ENCODE measurements around the gene CD247.
"Not testable (repeated sequence)": the region's sequence is repeated elsewhere in the genome, so short reads cannot be mapped to it uniquely, and the experiment has no call there.

Gene CD247

DNA sequence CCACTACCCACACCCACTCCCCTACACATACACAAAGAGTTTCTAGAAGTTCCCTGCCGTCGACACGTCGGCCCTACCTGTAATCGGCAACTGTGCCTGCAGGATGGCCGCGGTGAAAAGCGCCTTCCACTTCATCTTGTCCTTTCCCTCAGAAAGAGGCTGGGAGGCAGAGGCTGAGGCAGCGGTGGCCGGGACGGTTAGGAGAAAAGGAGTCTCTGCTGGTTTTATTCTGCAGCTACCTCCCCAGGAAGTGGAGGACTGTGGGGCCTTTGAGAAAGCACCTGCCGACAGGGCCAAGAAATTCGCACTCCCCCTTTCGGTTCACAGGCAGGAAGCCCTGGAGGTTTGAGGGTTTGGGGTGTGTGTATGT lies at the start of gene CD247:
TSS of gene CD247 (minus strand) at position 199 of the 370 bp plus-strand sequence. CDS start at position 135, 64 bp downstream.
- no peak for DNase-seq

DNA sequence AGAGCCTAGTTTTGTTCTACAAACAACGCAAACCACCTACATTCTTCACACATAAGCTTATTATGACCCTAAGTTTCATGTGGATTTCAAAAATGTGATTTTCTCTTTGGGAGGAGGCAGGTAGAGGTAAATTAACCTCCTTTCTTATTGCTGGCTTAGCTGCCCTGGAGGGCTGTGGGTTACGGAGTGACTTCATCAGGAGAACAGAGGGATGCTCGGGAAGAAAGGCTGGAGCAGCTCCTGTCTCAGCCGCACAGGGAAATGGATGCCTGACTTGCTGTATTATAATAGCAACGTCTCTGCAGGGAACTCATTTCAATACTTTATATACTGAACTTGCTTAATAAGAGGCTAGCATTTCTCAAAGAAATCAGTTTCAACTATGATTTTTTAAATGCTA lies 49.3 kb upstream of the CD247 start:
- no peak for DNase-seq

DNA sequence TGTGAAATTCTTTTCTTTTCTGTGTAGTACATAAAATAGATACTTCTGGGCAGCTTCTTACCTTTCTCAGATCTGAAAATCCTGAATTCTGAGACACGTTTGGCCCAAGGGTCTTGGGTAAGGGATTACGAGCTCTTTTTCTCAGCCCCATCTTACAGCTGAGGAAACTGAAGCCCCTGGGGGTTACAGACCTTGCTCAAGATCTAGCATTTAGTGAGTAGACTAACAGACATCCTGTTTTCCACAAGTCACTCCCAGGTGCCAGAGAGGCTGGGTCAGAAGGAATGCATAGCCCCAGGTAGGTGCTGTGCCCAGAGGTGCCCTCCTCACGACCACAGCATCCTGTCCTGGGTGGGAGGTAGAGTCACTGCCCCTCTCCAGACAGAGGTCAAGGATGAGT lies 48.4 kb upstream of the CD247 start:
- DNase-seq: no peak

DNA sequence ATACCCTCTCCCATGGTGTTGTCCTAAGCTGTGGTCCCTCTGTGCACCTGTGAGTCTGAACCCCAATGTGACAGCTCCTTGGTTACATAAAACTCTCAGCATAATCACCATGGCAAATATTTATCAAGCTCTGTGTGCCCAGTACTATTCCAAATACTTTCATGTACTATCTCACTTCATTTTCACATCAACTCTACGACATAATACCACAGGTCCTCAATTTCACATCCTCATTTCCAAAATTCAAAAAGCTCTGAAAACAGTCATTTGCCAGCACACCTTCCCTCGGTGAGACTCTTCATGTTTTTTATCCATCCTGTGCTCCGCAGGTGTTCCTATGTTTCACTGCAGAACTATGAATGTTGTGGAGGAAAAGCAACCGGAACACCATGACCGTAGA lies 47.6 kb upstream of the CD247 start:
- DNase-seq: no peak

DNA sequence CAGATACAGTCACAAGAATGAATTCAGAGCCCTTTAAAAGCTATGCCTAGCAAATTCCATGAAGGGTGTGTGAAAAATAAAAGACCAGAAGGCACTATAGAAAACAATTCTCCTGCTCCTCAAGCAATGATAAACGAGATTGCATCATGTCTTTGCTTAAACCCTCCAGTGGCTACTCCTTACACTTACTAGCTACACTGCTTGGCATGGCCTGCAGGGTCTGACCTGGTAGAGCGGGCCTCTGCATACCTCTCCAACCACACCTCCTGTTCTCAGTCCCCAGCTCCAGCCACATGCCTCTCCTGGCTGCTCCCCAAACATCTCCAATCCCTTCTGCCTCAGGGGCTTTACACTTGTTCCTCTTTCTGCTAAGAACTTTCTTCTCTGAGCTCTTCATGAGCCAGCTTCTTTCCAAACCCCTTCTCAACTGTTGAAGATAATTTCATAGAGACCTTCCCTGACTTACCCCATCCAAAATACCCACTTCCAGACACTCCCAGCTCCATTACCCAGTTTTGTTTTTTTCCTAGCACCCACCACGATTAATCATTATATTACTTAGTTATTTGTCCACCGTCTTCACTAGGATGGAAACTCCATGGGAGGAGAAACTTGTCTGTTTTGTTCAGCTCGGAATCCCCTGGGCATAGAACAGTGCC lies 46.4 kb upstream of the CD247 start:
- no peak for DNase-seq

DNA sequence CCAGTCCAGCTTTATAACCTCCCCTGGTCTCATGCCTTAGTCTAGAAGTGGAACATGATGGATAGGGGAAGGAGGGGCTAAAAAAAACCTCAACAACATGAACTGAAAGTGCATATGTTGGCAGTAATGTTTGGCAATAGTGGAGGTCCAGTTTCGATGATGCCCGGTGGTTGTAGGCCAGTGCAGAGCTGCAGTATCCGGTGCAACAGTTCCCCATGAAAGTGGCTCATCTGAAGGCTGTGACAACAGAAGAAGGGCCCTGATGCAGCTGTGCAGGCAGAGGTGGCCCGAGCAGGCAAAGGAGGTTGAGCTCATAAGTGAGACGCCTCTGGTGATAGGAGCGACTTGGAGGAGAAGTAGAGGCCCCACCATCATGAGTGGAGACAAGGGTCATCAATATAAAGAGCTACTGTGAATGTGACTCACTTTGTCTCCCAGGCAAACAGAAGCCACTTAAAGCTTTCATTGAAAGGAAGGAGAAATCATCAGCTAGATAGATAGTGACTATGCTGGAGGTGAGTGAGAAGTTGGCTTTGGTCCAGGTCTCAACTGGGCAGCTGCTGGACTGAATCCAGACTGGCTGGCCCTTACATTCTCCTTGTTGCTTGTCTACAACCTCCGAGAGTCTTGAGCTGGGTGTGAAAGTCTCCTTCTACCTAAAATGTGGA lies 45.4 kb upstream of the CD247 start:
- no peak for DNase-seq

DNA sequence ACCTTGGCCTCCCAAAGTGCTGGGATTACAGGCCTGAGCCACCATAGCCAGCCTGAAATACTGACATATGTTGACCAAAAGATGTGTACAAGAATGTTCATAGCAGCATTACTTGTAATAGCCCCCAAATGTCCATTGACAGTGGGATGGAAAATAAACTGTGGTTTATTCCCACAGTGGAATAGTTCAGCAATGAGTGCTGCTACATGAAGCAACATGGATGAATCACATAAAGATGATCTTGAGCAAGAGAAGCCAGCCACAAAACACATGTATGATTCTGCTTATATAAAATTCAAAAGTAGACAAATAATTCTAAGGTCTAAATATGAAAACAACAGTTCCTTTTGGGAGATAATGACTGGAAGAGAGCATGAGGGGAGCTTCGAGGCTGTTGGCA lies 44.4 kb upstream of the CD247 start:
- no peak for DNase-seq

DNA sequence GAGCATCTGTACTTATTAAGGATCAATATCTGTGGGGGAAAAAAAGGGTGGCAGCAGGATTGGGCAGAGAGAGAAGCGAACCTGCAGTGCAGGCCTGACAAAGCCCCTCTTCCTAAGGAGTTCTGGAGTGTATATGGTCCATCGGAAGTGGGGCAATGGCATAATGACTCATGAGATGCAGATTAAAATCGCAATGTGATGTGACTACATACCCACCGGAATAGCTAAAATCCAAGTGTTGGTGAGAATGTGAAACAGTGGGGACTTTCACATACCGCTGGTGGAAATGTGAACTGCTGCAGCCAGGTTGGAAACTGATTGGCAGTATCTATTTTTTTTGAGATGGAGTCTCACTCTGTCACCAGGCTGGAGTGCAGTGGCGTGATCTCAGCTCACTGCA lies 43.4 kb upstream of the CD247 start:
- no peak for DNase-seq

DNA sequence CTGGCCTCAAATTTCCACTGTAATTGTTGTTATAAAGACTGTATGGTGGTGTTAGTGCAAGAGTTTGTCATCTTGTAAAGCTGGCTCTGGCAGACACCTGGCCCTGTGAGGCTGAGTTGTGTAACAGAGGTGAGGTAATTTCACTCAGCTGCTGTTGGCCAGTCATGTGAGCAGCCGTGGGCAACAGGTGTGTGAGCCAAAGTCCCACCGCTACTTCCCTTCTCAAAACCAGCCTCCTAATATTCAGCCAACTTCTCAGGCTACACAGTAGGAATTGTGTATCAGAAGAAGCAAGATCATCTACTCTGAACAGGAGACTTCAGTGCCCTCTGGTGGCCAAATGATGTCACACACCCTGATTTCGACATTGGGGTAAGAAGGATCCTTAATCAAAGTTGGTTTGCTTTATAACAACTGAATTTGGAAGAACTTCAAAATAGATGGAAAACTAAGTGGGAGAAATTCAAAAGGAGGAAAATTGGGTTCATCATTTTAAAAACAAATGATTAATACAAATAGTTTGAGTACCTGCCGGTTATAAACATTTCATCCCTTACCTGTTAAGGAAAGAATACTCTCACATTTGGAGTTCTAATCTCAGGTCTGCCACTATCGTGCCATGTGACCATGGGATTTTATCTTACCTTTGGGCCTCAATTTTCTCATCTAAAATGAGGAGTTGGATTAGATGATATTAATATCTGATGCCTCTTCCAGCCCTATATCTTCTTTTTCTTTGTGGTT lies 37.8 kb upstream of the CD247 start:
- DNase-seq: peak; percentile 37

DNA sequence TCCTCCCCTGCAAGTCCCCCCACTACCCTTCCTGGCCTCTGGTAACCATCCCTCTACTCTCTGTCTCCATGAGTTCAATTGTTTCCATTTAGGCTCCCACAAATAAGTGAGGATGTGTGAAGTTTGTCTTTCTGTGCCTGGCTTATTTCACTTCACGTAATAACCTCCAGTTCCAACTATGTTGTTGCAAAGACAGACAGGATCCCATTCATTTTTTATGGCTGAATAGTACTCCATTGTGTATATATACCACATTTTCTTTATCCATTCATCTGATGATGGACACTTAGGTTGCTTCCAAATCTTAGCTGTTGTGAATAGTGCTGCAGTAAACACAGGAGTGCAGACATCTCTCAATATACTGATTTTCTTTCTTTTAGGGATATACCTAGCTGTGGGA lies 36.7 kb upstream of the CD247 start:
- DNase-seq: not testable (repeated sequence)

DNA sequence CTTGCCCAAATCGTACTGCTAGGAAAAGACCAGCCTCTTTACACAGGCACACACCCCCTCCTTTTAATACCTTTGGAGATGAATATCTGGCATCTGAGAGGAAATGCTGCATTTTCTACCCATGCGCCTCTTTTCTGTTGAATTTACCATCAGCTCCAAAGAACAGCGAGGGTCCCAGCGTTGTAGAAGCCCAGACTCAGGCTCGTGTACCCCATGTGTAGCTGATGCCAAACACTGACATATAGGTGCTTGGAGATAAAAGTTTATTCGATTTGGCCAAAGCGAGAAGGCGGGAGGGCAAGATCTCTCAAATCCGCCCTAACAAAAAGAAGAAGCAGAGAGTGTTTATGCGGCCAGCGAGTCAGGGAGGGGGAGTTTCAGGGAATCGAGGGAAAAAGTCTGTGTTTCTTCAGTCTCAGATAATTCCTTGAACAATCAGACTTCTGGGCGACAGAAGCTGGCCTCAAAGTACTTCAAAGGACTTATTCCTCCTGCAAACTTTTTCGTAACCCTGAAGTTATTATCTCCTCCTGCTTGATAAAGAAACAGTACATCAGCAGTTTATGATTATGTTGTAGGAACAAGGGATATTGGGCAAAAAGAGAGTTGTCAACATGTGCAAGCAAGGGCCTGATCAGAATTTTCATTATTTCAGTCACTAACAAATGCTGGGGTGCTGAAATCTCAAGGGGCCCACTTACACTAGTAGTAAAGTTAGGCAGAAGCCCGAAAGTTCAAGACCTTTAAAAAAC lies 35.9 kb upstream of the CD247 start:
- DNase-seq: no peak

DNA sequence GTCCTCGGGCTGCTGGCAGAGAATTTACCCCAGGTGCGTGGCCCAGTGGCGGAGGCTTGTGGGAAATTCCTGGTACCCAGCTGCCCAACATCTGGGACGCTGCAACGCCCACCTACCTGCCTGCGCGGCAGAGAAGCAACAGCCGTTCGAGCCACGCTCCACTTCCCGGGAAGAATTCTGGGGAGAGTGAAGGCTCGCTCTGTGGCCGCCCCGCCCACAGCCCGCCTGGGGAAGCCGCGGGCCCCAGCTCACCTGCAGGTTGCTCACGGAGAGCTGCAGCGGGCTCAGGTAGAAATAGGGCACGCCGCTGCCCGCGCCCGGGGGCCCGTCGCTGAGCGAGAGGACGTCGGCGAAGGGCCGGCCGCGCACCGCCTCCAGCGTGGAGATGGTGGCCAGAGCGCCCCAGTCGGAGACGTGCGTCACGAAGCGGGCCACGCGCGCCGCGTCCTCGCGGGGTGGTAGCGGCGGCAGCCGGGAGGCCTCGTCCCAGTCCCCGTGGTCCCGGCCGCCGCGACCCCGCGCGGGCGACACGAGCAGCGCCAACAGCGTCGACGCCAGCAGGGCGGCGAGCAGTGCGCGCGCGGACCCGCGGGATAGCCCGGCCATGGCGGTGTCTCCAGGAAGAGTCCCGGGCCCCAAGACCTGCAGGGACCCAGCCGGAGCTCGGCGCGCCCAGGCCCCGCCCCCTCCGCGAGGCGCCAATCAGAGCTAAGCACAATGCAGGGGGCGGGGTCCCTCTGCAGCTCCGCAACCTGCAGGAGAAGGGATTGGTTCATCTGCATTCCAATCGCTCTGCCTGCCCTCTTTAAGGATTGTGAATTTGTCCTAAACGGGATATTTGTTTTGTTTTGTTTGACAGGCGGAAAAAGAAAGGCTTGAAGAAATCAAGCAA lies 35.1 kb upstream of the CD247 start, which contains the start of gene CREG1:
TSS of gene CREG1 (minus strand) at position 627 of the 892 bp plus-strand sequence.
- peak; percentile 74 for DNase-seq

DNA sequence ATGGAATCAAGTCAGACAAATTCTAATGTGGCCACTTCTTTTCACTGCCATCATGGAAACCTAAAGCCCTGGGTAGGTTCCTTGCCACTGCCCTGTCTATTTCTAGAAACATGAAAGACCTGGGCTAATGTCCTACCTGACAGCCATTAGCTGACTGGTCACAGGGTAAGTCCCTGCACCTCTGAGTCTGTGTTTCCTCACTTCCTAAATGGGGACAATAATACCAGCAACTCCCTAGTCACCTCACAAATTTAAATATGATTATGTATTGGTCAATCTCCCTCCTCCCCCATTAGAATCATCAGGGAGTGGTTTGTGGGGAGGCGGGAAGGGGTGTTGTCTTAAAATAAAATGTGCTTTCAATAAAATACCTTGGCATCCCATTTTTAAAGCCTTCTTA lies 33.0 kb upstream of the CD247 start:
- DNase-seq: no peak

DNA sequence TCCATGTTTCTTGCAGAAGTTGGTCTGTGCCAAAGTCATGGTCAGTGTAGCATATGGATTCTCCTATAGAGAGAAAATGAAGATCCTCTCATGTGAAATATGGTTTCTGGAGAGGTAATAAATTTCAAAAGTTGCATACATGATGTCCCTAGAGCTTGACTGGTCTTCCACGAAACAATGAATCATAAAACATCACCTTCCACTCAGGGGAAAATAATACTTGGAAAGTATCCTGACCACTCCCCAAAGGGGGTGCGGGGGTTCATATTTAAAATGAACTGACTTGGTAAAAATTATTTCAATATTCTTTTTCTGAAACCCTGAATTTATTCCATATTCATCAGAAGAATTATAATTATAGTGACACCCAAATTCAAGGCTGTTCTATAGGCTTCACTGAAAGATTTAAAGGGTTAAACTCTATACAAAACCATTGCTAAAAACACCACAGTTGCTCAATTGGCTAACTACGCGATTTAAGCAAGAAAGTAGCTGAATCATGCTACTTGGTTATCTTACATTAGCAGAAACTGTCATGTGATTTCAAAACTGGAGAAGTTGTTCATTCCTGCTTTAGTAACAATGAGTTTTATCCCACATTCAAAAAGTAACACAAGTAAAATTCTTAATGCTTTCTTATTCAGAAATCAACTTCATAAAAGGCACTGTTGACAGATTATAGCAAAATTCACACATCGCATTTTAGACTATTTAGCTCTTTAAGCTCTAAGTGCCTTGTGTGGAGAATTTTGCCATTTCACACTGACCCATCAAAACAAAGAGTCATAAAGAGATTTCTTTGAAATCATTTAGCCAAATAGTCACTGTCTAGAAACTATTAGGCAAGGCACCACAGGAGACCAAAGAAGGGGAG lies 30.0 kb upstream of the CD247 start:
- no peak for DNase-seq

DNA sequence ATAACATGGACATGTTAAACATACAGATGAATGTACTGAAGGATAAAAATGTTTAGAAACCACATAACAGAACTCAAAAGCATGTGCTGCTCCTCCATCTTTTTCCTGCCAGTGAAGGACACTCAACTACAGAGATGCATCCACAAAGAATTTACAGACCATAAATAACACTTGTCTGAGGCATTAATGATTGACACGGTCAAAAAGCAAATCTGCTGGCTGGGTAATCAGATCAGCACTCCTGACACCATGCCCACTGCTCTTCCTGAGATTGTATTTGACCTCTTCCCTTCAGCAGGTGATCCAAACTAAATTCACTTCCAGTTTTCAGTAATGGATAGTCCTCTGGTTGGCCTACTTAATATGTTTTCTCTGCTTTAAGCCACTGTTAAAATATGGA lies 28.6 kb upstream of the CD247 start:
- DNase-seq: no peak

DNA sequence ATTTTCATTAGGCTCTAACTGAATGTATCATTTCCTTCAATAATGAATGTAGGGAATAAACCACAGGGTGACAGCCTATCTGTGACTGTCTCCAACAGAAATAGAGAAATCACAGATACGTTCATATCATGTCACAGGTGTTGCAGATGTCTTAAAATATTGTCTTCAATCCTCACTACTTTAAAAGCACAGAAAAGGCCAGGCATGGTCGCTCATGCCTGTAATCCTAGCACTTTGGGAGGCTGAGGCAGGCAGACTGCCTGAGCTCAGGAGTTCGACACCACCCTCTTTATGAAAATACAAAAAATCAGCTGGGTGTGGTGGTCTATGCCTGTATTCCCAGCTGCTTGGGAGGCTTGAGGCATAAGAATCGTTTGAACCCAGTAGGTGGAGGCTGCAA lies 27.0 kb upstream of the CD247 start:
- no peak for DNase-seq

DNA sequence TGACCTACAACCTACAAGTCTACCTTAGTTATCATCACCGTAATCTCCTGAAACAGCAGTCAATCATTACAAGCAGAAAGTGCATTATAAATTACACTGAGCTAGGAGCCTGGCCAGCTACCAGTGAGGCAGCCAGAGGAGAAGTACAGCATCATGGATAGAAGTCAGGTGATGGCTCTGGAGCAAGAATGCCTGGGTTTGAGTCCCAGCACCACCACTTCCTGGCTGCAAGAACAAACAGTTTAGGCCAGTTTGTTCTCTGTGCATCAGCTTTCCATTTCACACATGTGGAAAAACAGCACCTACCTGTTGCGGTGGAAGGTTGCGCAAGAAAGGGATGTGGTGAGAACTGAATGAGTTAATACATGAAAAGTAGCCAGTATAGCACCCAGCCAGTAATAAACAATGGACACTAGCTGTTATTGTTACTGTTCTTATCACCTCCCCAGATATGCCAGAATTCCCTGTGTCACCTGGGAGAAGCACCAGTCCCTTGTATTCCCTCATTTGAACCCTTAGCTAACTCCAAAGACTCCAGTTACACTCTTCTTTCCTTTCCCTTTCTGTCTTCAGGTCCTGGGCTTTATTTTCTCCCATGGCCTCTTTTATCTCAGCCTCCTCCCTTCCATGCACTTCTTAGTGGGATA lies 26.2 kb upstream of the CD247 start:
- DNase-seq: no peak

DNA sequence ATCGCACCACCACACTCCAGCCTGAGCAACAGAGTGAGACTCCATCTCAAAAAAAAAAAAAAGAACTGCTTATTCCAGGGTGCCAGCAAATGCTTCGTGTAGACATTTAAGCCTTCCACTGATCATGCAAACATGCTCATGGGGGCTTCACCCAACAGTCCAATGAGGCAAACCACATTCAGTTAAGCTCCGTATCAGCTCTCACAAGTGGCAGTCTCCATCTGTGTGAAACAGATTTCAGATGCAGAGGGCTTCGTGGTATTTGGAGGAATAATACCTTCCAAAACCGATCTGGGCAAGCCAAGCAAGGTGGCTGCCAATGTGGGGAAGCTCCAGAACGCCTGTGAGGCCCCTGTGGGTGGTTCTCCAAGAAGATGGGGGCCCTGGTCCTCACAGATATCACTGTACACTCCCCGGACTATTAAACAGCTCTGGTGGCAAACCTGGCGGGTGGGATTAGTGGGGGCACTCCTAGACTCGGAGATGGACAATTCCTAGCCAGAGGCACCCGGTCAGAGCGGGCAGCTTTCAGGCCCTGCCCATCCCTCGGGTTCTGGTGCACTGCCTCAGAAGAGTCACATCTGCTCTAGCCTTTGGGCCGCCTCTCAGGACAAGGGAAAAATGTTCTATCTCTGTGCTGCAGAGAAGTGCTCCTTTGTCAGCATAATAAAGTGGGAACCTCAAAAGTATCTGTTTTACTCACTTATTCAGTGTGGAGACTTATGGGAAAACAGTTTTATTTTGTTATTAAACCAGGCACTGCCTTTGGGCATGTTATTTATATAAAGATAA lies 25.1 kb upstream of the CD247 start:
- no peak for DNase-seq

DNA sequence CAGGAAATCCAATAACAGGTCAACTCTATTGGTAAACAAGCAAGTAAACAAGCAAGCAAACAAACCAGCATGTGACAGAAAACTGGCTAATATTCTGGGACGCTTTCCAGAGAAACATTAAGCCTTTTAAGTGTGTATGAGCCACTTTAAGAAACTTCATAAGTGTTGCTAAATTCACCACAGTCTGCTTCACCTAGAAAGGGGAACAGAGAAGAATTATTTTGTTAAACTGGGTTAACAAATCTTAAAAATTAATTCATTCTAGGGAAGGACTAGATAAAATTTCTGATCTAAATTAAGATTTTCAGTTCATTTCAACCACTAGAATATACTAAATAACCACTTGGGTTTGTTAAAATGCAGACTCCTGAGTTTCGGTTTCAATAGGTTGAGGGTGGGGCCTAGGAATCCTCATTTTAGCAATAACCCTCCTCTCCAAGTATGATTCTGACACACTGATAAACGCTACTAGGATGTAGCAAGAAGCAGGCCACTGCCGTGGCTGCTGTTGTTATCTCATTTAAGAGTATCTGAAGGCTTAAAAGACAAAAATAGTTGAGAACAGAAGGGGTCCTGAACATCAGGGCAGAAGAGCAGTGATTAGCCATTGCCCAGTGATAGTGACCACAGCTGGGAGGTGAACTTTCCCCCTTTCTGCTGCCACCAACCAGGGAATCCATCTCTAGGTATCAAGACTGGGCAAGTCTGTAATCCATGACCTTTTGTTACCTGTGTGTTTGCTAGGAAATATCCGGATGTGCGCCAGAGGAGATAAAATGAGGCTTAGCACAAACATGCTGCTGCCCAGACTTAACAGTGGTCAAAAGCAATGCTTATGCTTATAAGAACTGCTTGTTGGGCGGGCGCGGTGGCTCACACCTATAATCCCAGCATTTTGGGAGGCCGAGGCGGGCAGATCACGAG lies 24.0 kb upstream of the CD247 start:
- no peak for DNase-seq

Data from amniotic stem cell (primary cell).